HepG2 (cell line): ENCODE results near the gene ABCA2. TPM values are rescaled to one million over a fixed set of nuclear protein-coding genes. Genes with fewer than 3 reads are reported as not detected.
A peak's percentile ranks its signal among the peaks of the same experiment; 100 is the strongest.

Source experiments
- BCL3 ChIP-seq: sonication (generic); formaldehyde crosslinking; IDR thresholded peaks from 2 replicates; pipeline ENCODE4 v1.5.1; 2020; ENCODE audit warnings: mild to moderate bottlenecking, missing genetic modification reagents, moderate library complexity
- IRF9 ChIP-seq: sonication (generic); formaldehyde crosslinking; IDR thresholded peaks from 2 replicates; pipeline ENCODE4 v1.8.0; 2022; ENCODE audit warnings: missing genetic modification reagents, mild to moderate bottlenecking, borderline replicate concordance
- MIER2 ChIP-seq: IDR thresholded peaks from 2 replicates; pipeline ENCODE4 v1.6.1; 2016; ENCODE audit warnings: missing biosample characterization, missing genetic modification reagents
- MIER3 ChIP-seq: IDR thresholded peaks from 2 replicates; pipeline ENCODE4 v1.6.1; 2016; ENCODE audit warnings: missing compliant biosample characterization, borderline replicate concordance
- MYC ChIP-seq: sonication (generic); formaldehyde crosslinking; IDR thresholded peaks from 2 replicates; pipeline ENCODE4 v1.9.0; 2021; ENCODE audit warnings: missing genetic modification reagents, borderline replicate concordance
- NCOA1 ChIP-seq: sonication (generic); formaldehyde crosslinking; IDR thresholded peaks from 2 replicates; pipeline ENCODE4 v1.9.0; 2021; ENCODE audit warnings: missing genetic modification reagents
- PCBP1 ChIP-seq: fragments of 200-400 bp; formaldehyde crosslinking; IDR thresholded peaks from 2 replicates; pipeline ENCODE4 v1.6.1; 2017; ENCODE audit warnings: mild to moderate bottlenecking, low read depth, low read length, borderline replicate concordance
- PHF20 ChIP-seq: sonication (generic); formaldehyde crosslinking; IDR thresholded peaks from 2 replicates; pipeline ENCODE4 v1.5.0; 2020; ENCODE audit warnings: mild to moderate bottlenecking, missing genetic modification reagents
- PREB ChIP-seq: sonication (generic); formaldehyde crosslinking; IDR thresholded peaks from 2 replicates; pipeline ENCODE4 v1.4.0; 2020; ENCODE audit warnings: missing genetic modification reagents
- RBM39 ChIP-seq: fragments of 200-400 bp; formaldehyde crosslinking; IDR thresholded peaks from one replicate; pipeline ENCODE4 v1.6.1; 2018; ENCODE audit warnings: antibody characterized with exemption, mild to moderate bottlenecking, low read depth, low read length; ENCODE audit not compliant: poor library complexity, severe bottlenecking
- RNF2 ChIP-seq: fragments of 450-650 bp; conservative IDR thresholded peaks from 2 replicates; pipeline ENCODE4 v1.6.1; 2016; ENCODE audit warnings: low read depth
- TBL1XR1 ChIP-seq: fragments of 150-350 bp; IDR thresholded peaks from 2 replicates; pipeline ENCODE4 v1.6.1; 2014; ENCODE audit warnings: borderline replicate concordance, low read length; ENCODE audit not compliant: partially characterized antibody
- ZMAT5 ChIP-seq: sonication (generic); formaldehyde crosslinking; IDR thresholded peaks from 2 replicates; pipeline ENCODE4 v1.5.0; 2020; ENCODE audit warnings: mild to moderate bottlenecking, low read depth, missing genetic modification reagents, borderline replicate concordance
- ZNF17 ChIP-seq: sonication (generic); formaldehyde crosslinking; IDR thresholded peaks from 2 replicates; pipeline ENCODE4 v1.5.0; 2020; ENCODE audit warnings: mild to moderate bottlenecking, missing genetic modification reagents
- ZNF335 ChIP-seq: sonication (generic); formaldehyde crosslinking; IDR thresholded peaks from 2 replicates; pipeline ENCODE4 v1.4.0; 2020; ENCODE audit warnings: missing genetic modification reagents
- ZNF354B ChIP-seq: sonication (generic); formaldehyde crosslinking; IDR thresholded peaks from 2 replicates; pipeline ENCODE4 v1.8.0; 2022; ENCODE audit warnings: mild to moderate bottlenecking, missing genetic modification reagents
- ZNF567 ChIP-seq: sonication (generic); formaldehyde crosslinking; IDR thresholded peaks from 2 replicates; pipeline ENCODE4 v1.8.1; 2023; ENCODE audit warnings: mild to moderate bottlenecking, missing genetic modification reagents, borderline replicate concordance
- ZNF570 ChIP-seq: sonication (generic); formaldehyde crosslinking; IDR thresholded peaks from 2 replicates; pipeline ENCODE4 v1.4.0; 2020; ENCODE audit warnings: mild to moderate bottlenecking, missing genetic modification reagents, borderline replicate concordance
- polyA plus RNA-seq, 8 experiments: library from polyadenylated mRNA; depleted of rRNA in 3 of 8; stranded (reverse) in 7 of 8; unstranded in 1 of 8; fragments of >200 nt; fragmentation: Illumina TruSeq in 4 of 8; extraction: Trizol in 4 of 8; gene quantifications; 2 replicates each; pipeline versions ENCODE4 v1.2.1 to v1.2.3, GENCODE V29; 2011 to 2016; ENCODE audit warnings: low read depth in 4 of 8, missing spikeins in 1 of 8, mixed read lengths in 1 of 8; ENCODE audit not compliant: insufficient read depth in 1 of 8
- total RNA-seq, 5 experiments: library from RNA; depleted of rRNA; stranded (reverse); fragments of >200 nt; fragmentation: Illumina TruSeq; extraction: Trizol; gene quantifications; 2 replicates each; pipeline ENCODE4 v1.2.3, GENCODE V29; 2016; ENCODE audit warnings: low read depth in 1 of 5
- TF ChIP-seq, protein P1 (sequence below): sonication (generic); formaldehyde crosslinking; IDR thresholded peaks from 2 replicates; pipeline ENCODE4 v1.5.0; 2020; ENCODE audit warnings: missing genetic modification reagents, mild to moderate bottlenecking, borderline replicate concordance
- TF ChIP-seq, protein P2 (sequence below): sonication (generic); formaldehyde crosslinking; IDR thresholded peaks from 2 replicates; pipeline ENCODE4 v1.5.0; 2020; ENCODE audit warnings: mild to moderate bottlenecking, missing genetic modification reagents

ABCA2 gene
- total and polyA plus RNA-seq, 2 of the 13 experiments (the other 11 are each of a cell fraction or from before 2014, with no cell fraction given) = 2.9 to 19.2 TPM

DNA sequence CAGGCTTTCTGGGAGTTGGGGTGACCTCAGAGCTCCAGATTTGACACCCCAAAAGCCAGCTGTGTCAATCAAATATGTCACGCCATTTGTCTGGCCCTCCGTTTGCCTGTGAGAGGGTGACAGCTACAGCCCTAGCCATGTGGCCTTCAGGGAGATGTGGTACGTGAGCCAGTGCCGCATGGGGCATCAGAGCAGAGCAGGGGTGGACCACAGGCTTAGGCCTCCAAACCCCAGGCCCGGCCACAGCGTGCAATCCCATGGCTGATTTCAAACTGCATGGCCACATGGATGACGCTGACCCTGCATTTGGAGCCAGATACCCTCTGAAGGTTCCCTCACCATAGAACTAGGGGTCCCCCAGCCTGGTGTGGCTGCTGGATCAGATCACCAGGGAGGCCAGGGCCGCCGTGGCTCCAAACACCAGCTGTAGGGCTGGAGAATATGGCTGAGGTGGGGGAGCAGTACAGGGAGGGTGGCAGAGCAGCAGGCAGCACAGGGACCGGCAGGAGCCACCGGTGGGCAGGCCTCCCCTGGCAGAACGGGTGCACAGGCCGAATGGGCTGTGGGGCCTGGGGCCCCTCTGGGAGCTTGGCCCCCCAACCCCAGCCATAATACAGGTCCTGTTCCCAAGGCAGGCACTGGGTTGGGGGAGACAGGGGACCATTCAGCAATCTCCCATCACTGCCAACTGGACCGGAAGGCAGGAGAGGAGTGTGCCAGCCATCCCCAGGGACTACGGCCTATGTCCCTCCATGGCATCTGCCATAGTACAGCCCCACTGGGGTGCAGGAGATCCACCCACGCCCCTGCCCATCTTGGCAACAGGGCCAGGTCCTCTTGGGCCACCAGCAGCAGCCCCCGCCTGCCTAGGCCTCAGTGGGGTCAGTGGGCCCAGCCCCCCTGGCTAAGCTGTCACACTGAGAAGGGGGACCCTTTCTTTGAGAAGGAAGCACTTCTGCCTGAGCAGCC, 40.8 kb upstream of the ABCA2 start (continued):
- TF ChIP-seq ZNF570 (CRISPR knock-in tag) (no peak), IRF9 (CRISPR knock-in tag) (no peak), NCOA1 (CRISPR knock-in tag) (no peak), BCL3 (CRISPR knock-in tag) (no peak), MIER3 (no peak; the same call in 1 of the 2 replicates), RBM39 (peak; percentile 3), MYC (CRISPR knock-in tag) (peak; percentile 36; the same call in 1 of the 2 replicates), ZNF335 (CRISPR knock-in tag) (no peak), PHF20 (CRISPR knock-in tag) (no peak), RNF2 (no peak), ZNF567 (CRISPR knock-in tag) (no peak), ZNF17 (no peak), ZMAT5 (CRISPR knock-in tag) (no peak), PCBP1 (no peak), ZNF354B (no peak), TBL1XR1 (no peak), PREB (CRISPR knock-in tag) (no peak), MIER2 (CRISPR knock-in tag) (no peak)
- TF ChIP-seq, protein P1, sequence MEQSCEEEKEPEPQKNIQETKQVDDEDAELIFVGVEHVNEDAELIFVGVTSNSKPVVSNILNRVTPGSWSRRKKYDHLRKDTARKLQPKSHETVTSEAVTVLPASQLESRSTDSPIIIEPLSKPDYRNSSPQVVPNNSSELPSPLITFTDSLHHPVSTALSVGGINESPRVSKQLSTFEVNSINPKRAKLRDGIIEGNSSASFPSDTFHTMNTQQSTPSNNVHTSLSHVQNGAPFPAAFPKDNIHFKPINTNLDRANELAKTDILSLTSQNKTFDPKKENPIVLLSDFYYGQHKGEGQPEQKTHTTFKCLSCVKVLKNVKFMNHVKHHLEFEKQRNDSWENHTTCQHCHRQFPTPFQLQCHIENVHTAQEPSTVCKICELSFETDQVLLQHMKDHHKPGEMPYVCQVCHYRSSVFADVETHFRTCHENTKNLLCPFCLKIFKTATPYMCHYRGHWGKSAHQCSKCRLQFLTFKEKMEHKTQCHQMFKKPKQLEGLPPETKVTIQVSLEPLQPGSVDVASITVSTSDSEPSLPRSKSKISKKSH = no peak
- TF ChIP-seq, protein P2, sequence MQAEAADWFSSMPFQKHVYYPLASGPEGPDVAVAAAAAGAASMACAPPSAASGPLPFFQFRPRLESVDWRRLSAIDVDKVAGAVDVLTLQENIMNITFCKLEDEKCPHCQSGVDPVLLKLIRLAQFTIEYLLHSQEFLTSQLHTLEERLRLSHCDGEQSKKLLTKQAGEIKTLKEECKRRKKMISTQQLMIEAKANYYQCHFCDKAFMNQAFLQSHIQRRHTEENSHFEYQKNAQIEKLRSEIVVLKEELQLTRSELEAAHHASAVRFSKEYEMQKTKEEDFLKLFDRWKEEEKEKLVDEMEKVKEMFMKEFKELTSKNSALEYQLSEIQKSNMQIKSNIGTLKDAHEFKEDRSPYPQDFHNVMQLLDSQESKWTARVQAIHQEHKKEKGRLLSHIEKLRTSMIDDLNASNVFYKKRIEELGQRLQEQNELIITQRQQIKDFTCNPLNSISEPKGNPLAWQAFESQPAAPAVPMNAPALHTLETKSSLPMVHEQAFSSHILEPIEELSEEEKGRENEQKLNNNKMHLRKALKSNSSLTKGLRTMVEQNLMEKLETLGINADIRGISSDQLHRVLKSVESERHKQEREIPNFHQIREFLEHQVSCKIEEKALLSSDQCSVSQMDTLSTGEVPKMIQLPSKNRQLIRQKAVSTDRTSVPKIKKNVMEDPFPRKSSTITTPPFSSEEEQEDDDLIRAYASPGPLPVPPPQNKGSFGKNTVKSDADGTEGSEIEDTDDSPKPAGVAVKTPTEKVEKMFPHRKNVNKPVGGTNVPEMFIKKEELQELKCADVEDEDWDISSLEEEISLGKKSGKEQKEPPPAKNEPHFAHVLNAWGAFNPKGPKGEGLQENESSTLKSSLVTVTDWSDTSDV (CRISPR knock-in tag) = peak; percentile 54; the same call in 1 of the 2 replicates
